Ovary (tissue), 9 donors: ENCODE results near the gene SORCS3. TPM values are rescaled to one million over a fixed set of nuclear protein-coding genes. Genes with fewer than 3 reads are reported as not detected.

Experiments used
- DNase-seq, 5 donors: peaks; one replicate each; pipeline ENCODE4 v3.0.0-alpha.2; 2019 to 2020
- H3K27ac ChIP-seq, 2 donors: fragments of 200-600 bp; one replicate each; pipeline versions ENCODE4 v1.5.1 to v1.8.0; 2019 to 2022
- H3K27me3 ChIP-seq: fragments of 200-600 bp; one replicate; pipeline ENCODE4 v1.8.0; 2022
- H3K36me3 ChIP-seq: fragments of 200-600 bp; sonication (generic); one replicate; pipeline ENCODE4 v1.5.1; 2019
- H3K4me1 ChIP-seq: one replicate; pipeline ENCODE4 v1.8.1; 2013; ENCODE audit warnings: mild to moderate bottlenecking, moderate library complexity; ENCODE audit not compliant: insufficient read depth
- H3K4me3 ChIP-seq: fragments of 200-600 bp; sonication (generic); one replicate; pipeline ENCODE4 v1.5.1; 2017
- H3K9me3 ChIP-seq, 2 donors: fragments of 200-600 bp in 1 of 2; sonication (generic) in 1 of 2; one replicate each; pipeline versions ENCODE4 v1.5.1 to v1.8.1; 2013 to 2019; ENCODE audit warnings: mild to moderate bottlenecking in 1 of 2, moderate library complexity in 1 of 2
- CTCF ChIP-seq, 3 donors: fragments of 450-650 bp in 2 of 3; fragments of 200-600 bp in 1 of 3; IDR thresholded peaks; one replicate each; pipeline versions ENCODE4 v1.5.1 to v1.8.0; 2016 to 2022; ENCODE audit warnings: antibody characterized with exemption in 3 of 3, mild to moderate bottlenecking in 1 of 3
- EP300 ChIP-seq: sonication (generic); formaldehyde crosslinking; IDR thresholded peaks from one replicate; pipeline ENCODE4 v1.6.1; 2017; ENCODE audit warnings: antibody characterized with exemption
- POLR2A ChIP-seq: fragments of 450-650 bp; IDR thresholded peaks from one replicate; pipeline ENCODE4 v1.6.1; 2017; ENCODE audit warnings: antibody characterized with exemption, mild to moderate bottlenecking, moderate library complexity
- WGBS, 3 donors: extraction: QIAGEN DNeasy Blood & Tissue Kit in 1 of 3; methylation state at CpG; one replicate each; pipeline versions ENCODE4 v1.1.5 to v1.1.7; 2013 to 2017; 5-methylcytosine and 5-hydroxymethylcytosine counted together
- intact Hi-C, 4 donors: fragments of 100-400 bp; cut with DNase I; formaldehyde crosslinking; loops; one replicate each; pipeline versions ENCODE4 v1.11.0 to v1.15.1; 2022 to 2023
- polyA plus RNA-seq, 2 donors: library from polyadenylated mRNA; stranded (reverse); fragments of 200-250 nt in 1 of 2; fragments of 350-450 nt in 1 of 2; fragmentation: Illumina TruSeq in 1 of 2; extraction: RNeasy Lipid Tissue Mini Kit (QIAGEN cat#74804) in 1 of 2; gene quantifications; one replicate each; pipeline ENCODE4 v1.2.3, GENCODE V29; 2013 to 2014
- total RNA-seq, 7 donors: library from RNA; depleted of rRNA in 2 of 7; stranded (reverse); fragments of >200 nt in 2 of 7; fragmentation: NEBNext Ultra II Directional in 3 of 7; extraction: Animal tissue kit (Norgen Biotek cat#: 25700) in 3 of 7; gene quantifications; one replicate each; pipeline versions ENCODE4 v1.1.0 to v1.2.4, GENCODE V29; 2016 to 2023
- donor health status: DM: no; HTN: no; CAD: no; lungs with moderate emphysema.
- donor health status: DM: no; HTN: no; CAD: no.
- donor health status: Bipolar disorder and iron deficiency.
- donor health status: DM: yes; HTN: yes; CAD: no.
- donor health status: DM: no; HTN: no; CAD: no.
- donor health status: DM: yes; HTN: yes; CAD: no.

Gene SORCS3
- total and polyA plus RNA-seq, 9 donors, result 0.07 to 4.5 (median 0.79) TPM; not detected in 1

DNA sequence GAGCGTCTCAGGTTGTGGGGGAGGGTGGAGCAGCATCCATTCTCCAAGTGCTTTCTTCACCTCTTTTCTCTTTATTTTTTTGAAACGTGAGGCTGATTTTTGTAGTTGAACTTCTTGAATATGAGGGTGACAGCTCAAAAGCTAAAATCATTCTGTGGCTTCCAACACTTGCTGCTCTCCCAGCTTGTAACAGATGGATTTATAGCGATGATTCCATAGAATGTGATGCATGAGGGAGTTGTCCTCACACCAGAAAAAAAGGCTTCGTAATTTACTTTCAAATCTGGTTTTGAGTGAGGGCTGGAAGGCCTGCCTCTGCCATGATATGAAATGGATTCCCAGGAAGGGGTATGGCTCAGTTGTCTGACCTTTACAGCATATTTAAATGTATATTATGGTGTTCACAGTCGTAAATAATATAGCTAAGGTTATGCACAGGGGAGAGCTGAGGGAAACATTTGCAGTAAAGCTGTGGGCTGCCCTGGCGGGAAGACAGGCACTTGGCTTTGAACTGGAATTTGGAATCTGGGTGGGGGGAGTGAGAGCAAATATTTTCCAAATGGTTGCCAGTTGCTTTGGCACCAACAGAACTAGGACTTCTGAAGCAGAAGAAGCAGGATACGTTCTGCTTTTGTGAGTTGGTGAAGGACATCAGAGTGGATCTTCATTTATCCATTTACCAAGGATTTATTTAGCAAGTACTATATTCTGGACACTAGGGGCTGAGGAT lies 166.7 kb downstream of the SORCS3 start:
- H3K36me3 ChIP-seq, result no peaks in the 10 kb centered on the region
- 38 to 41% (median 40%) methylated on average over 7 of the region's 7 CpGs for WGBS, 3 donors

GRCh38 chr10:104809288-104810090 lies 168.4 kb downstream of the SORCS3 start:
- Histone ChIP-seq H3K27ac (no peak overlapping the region), H3K4me3 (no peak overlapping the region), H3K27me3 (no peaks in the 10 kb centered on the region), H3K9me3 (no peaks in the 10 kb centered on the region), H3K36me3 (no peaks in the 10 kb centered on the region), H3K4me1 (no peaks in the 10 kb centered on the region)
- TF ChIP-seq EP300 (no peak), POLR2A (no peak), CTCF (IDR thresholded peaks at IDR 0.05) (no peak)
- 64 to 82% (median 65%) methylated on average over 6 of the region's 6 CpGs for WGBS, 3 donors
- DNase-seq, result no peak
- intact Hi-C loops, result no loop called here

More for the DNA sequence above, 166.7 kb downstream of the SORCS3 start:
- no peaks in the 10 kb centered on the region for H3K4me1 ChIP-seq
- H3K27me3 ChIP-seq, result no peaks in the 10 kb centered on the region
- H3K27ac ChIP-seq, result no peak overlapping the region
- DNase-seq, result no peak
- no peaks in the 10 kb centered on the region for H3K9me3 ChIP-seq
- TF ChIP-seq POLR2A (no peak), EP300 (no peak), CTCF (IDR thresholded peaks at IDR 0.05) (no peak)
- no peak overlapping the region for H3K4me3 ChIP-seq
- intact Hi-C loops, result no loop called here

GRCh38 chr10:104811166-104811565 lies 170.1 kb downstream of the SORCS3 start:
- Histone ChIP-seq H3K36me3 (no peaks in the 10 kb centered on the region), H3K4me1 (no peaks in the 10 kb centered on the region), H3K9me3 (no peaks in the 10 kb centered on the region), H3K27me3 (no peaks in the 10 kb centered on the region), H3K4me3 (no peak overlapping the region), H3K27ac (no peak overlapping the region)
- TF ChIP-seq POLR2A, result no peak
- intact Hi-C loops, result no loop called here
- DNase-seq, result no peak
- 81 to 84% (median 83%) methylated on average over 1 of the region's 1 CpG for WGBS, 3 donors

DNA sequence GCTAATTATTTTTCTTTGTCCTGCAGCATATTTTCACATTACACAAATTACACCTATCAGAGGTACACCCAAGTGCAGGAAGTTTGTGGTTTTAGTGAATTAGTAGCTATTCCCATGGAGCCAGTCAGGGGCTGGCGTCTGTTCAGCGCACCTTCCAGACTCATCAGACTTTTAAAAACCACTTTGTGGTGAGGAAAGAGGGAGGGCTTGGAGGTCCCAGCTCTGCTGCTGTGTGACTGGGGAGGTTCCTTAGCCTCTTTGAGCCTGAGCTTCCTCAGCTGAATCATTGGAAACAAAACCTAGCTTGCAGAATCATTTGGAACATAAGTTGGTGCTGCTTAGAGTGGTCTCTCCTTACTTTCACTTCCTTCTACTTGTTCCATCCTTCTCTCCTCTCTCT lies 175.4 kb downstream of the SORCS3 start:
- H3K27ac ChIP-seq, result no peak overlapping the region
- no peaks in the 10 kb centered on the region for H3K36me3 ChIP-seq
- H3K9me3 ChIP-seq, result no peaks in the 10 kb centered on the region
- H3K27me3 ChIP-seq, result no peaks in the 10 kb centered on the region
- no peak for DNase-seq
- no peaks in the 10 kb centered on the region for H3K4me1 ChIP-seq
- intact Hi-C loops, result no loop called here
- TF ChIP-seq CTCF (IDR thresholded peaks at IDR 0.05) (no peak), EP300 (no peak), POLR2A (no peak)
- no peak overlapping the region for H3K4me3 ChIP-seq
- WGBS, 3 donors, result 82 to 86% (median 84%) methylated on average over 2 of the region's 2 CpGs

DNA sequence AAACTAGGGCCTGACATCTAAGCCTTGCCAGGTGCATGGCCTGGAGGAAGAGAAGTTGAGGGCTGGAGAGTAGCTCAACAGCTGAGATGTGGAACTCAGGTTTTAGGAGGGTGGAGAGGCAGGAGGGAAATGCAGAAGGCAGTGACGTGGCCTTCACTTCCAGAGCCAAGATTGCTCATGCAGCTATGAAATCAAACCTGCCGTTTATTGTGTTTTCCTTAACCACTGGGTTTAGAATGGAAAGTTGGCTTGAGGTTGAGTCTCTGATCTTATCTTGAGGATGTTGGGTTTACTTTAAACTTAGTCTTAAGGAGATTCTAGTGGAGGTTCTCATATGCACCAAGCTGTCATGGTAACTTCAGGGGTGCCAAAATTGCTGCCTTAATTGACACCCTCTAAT lies 178.6 kb downstream of the SORCS3 start:
- no peaks in the 10 kb centered on the region for H3K4me1 ChIP-seq
- no peak overlapping the region for H3K27ac ChIP-seq
- TF ChIP-seq POLR2A (no peak), CTCF (IDR thresholded peaks at IDR 0.05) (no peak), EP300 (no peak)
- no peak for DNase-seq
- 30 to 58% (median 39%) methylated on average over 2 of the region's 2 CpGs for WGBS, 3 donors
- H3K4me3 ChIP-seq, result no peak overlapping the region
- intact Hi-C loops, result no loop called here
- no peaks in the 10 kb centered on the region for H3K9me3 ChIP-seq
- no peaks in the 10 kb centered on the region for H3K36me3 ChIP-seq
- H3K27me3 ChIP-seq, result no peaks in the 10 kb centered on the region
